A673 (cell line): ENCODE results near the gene NRAS. TPM values are rescaled to one million over a fixed set of nuclear protein-coding genes. Genes with fewer than 3 reads are reported as not detected.

Experiments
- BruUV-seq: library from RNA; stranded (reverse); fragments of 400-500 nt; replicated peaks from 2 replicates; lab custom pipeline; 2021; lab: Mats Ljungman, UMichigan
- CTCF ChIA-PET: fragments of 300-600 bp; sonication (Branson Sonifier 250); formaldehyde crosslinking; loops from one replicate; lab custom pipeline; 2022; ENCODE audit warnings: antibody characterized with exemption; lab: Charles Lee
- POLR2A ChIA-PET: fragments of 300-600 bp; sonication (Branson Sonifier 250); formaldehyde crosslinking; loops from one replicate; lab custom pipeline; 2022; ENCODE audit warnings: antibody characterized with exemption; ENCODE audit not compliant: low non-redundant PET; lab: Charles Lee
- DNase-seq: peaks from one replicate; pipeline ENCODE4 v3.0.0-alpha.2; 2015; ENCODE audit warnings: low spot score
- H3K27ac ChIP-seq: fragments of 200-600 bp; sonication (generic); 2 replicates; pipeline ENCODE4 v1.5.1; 2016; ENCODE audit warnings: mixed run types, low read depth, mild to moderate bottlenecking, mixed read lengths, antibody characterized with exemption, low read length; ENCODE audit not compliant: poor library complexity, severe bottlenecking
- H3K27me3 ChIP-seq: fragments of 200-600 bp; sonication (generic); replicated peaks from 2 replicates; pipeline ENCODE4 v1.6.1; 2017; ENCODE audit warnings: mixed run types, low read depth, mild to moderate bottlenecking, mixed read lengths, antibody characterized with exemption, low read length; ENCODE audit not compliant: insufficient read depth, poor library complexity
- H3K36me3 ChIP-seq: fragments of 200-600 bp; sonication (generic); 2 replicates; pipeline ENCODE4 v1.6.1; 2016; ENCODE audit warnings: mixed run types, mild to moderate bottlenecking, mixed read lengths, antibody characterized with exemption, low read length; ENCODE audit not compliant: insufficient read depth, poor library complexity, severe bottlenecking
- H3K4me1 ChIP-seq: fragments of 200-600 bp; sonication (generic); 2 replicates; pipeline ENCODE4 v1.6.1; 2017; ENCODE audit warnings: mixed run types, mild to moderate bottlenecking, mixed read lengths, antibody characterized with exemption, low read length; ENCODE audit not compliant: insufficient read depth, poor library complexity, severe bottlenecking
- H3K4me3 ChIP-seq: fragments of 200-600 bp; sonication (generic); 2 replicates; pipeline ENCODE4 v1.5.1; 2016; ENCODE audit warnings: low read depth, mixed run types, mild to moderate bottlenecking, mixed read lengths, low read length; ENCODE audit not compliant: poor library complexity, severe bottlenecking
- H3K9me3 ChIP-seq: fragments of 200-600 bp; sonication (generic); 2 replicates; pipeline ENCODE4 v1.6.1; 2016; ENCODE audit warnings: mixed run types, low read depth, mild to moderate bottlenecking, mixed read lengths, antibody characterized with exemption, low read length; ENCODE audit not compliant: poor library complexity, severe bottlenecking
- CTCF ChIP-seq: fragments of 300-800, 200-600 bp; sonication (generic); conservative IDR thresholded peaks from 2 replicates; pipeline ENCODE4 v1.5.1; 2017; ENCODE audit warnings: low read depth, mild to moderate bottlenecking, antibody characterized with exemption, low read length, moderate library complexity, mixed read lengths
- EZH2 ChIP-seq: fragments of 200-600 bp; sonication (generic); IDR thresholded peaks from 2 replicates; pipeline ENCODE4 v1.6.1; 2017; ENCODE audit warnings: borderline replicate concordance, low read depth, mild to moderate bottlenecking, mixed read lengths, antibody characterized with exemption, low read length; ENCODE audit not compliant: poor library complexity, severe bottlenecking
- intact Hi-C: fragments of 100-400 bp; cut with micrococcal nuclease; formaldehyde crosslinking; loops from one replicate; pipeline ENCODE4 v1.10.0; 2022; ENCODE audit not compliant: unreplicated experiment
- total RNA-seq: library from RNA; stranded (reverse); gene quantifications from 2 replicates; pipeline ENCODE4 v1.2.3, GENCODE V29; 2021

Gene NRAS
- total RNA-seq, 1 experiment from 2014 or later = 79.1 TPM

- H3K9me3 ChIP-seq = no peaks in the 10 kb centered on the region
- intact Hi-C loops = no loop called here
- H3K27me3 ChIP-seq = no peaks in the 10 kb centered on the region
- no peak for TF ChIP-seq CTCF
- no peak for TF ChIP-seq EZH2
- POLR2A ChIA-PET = no interaction called here
- no peak overlapping the region for H3K4me3 ChIP-seq
- no peaks in the 10 kb centered on the region for H3K4me1 ChIP-seq
- H3K27ac ChIP-seq = no peak overlapping the region
- no TSS peak for BruUV-seq
- CTCF ChIA-PET = no interaction called here
- DNase-seq = no peak
- peaks cover 88% of the 10 kb centered on the region for H3K36me3 ChIP-seq
Observed at GRCh38 chr1:114746450-114747121, 30.0 kb upstream of the NRAS start.

GRCh38 chr1:114745291-114745690 lies 28.7 kb upstream of the NRAS start:
- intact Hi-C loops = no loop called here
- ChIA-PET CTCF (no interaction called here), POLR2A (no interaction called here)
- no peak overlapping the region for H3K4me3 ChIP-seq
- BruUV-seq = no TSS peak
- no peaks in the 10 kb centered on the region for H3K9me3 ChIP-seq
- no peak for TF ChIP-seq CTCF
- no peak for TF ChIP-seq EZH2
- no peak overlapping the region for H3K27ac ChIP-seq
- H3K36me3 ChIP-seq = peaks cover 94% of the 10 kb centered on the region
- H3K27me3 ChIP-seq = no peaks in the 10 kb centered on the region
- no peak for DNase-seq
- H3K4me1 ChIP-seq = no peaks in the 10 kb centered on the region

DNA sequence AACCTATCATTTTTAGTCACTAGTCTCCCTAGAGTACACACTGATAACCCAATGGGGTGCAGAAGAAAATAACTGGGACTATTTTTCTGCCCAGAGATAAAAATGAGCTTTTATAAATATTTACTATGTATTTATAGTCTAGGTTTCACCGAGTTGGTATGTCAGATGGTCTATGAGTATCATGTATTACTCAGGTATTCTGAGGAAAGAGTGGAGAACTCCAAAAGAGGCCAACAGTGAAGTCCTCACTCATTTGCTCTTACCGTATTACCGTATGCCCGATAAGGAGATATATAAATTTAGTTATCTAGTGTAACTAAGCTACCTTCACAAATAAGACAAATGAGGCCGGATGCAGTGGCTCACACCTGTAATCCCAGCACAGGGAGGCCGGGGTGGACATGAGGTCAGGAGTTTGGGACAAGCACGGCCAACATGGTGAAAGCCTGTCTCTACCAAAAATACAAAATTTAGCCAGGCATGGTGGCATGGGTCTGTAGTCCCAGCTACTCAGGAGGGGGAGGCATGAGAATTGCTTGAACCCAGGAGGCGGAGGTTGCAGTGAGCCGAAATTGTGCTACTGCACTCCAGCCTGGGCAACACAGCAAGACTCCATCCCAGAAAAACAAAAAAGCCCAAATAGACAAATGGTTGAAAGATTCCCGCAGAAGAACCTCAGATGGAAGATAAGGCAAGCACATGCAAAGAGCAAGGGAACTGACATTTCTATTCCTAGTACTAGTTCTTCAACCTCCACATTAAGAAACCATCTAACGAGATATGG lies 25.6 kb upstream of the NRAS start:
- CTCF ChIA-PET = no interaction called here
- Histone ChIP-seq H3K9me3 (no peaks in the 10 kb centered on the region), H3K4me1 (no peaks in the 10 kb centered on the region), H3K27ac (no peak overlapping the region), H3K27me3 (no peaks in the 10 kb centered on the region), H3K36me3 (peaks cover 90% of the 10 kb centered on the region), H3K4me3 (no peak overlapping the region)
- TF ChIP-seq EZH2 (no peak), CTCF (no peak)
- no peak for DNase-seq
- POLR2A ChIA-PET = no interaction called here
- no TSS peak for BruUV-seq
- intact Hi-C loops = no loop called here
